NCI-H2196 treated with DMSO at 0.1 percent for 48 hours (cell line): ENCODE data around the gene DLX2.
"Not testable (repeated sequence)": the region's sequence is repeated elsewhere in the genome, so short reads cannot be mapped to it uniquely, and the experiment has no call there.

Experiments
- DNase-seq: peaks from one replicate; lab custom pipeline; 2025; ENCODE audit not compliant: unreplicated experiment; lab: John Stamatoyannopoulos, UW

The DLX2 gene

DNA sequence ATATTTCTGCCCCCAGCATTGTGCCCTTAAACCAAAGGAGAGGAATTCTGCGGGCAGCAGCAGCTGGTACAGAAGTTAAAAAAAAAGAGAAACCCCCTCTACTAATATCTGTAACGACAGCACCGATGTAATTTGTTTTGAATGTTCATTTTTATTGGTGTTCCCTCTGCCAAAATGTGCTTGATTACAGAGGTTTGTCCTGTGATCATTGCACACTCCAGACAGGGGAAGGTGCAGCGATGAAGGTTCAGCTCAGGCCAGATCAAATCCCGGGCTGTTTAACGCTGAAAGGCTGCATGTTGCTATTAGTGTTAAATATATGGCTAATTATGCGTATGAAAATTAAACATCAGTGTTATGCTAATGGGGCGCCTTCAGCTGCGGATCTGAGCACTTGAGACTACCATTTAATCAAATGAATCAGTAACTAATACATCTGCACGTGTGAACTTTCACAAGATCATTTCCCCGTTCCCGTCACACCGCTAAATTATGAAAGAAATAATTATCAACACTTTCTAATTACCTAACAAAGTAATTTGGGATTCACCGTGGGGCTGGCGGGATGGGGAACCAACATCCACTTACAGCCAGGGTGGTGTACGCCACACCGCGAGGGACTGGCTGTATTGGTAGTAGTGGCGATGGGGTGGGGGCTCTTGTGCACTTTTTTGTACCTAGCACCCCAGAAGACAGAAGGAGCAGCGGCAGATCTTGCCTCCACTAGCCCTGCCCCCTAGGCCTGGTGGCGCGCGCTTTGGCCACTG is 18.9 kb downstream of the DLX2 start:
- no peak for DNase-seq

DNA sequence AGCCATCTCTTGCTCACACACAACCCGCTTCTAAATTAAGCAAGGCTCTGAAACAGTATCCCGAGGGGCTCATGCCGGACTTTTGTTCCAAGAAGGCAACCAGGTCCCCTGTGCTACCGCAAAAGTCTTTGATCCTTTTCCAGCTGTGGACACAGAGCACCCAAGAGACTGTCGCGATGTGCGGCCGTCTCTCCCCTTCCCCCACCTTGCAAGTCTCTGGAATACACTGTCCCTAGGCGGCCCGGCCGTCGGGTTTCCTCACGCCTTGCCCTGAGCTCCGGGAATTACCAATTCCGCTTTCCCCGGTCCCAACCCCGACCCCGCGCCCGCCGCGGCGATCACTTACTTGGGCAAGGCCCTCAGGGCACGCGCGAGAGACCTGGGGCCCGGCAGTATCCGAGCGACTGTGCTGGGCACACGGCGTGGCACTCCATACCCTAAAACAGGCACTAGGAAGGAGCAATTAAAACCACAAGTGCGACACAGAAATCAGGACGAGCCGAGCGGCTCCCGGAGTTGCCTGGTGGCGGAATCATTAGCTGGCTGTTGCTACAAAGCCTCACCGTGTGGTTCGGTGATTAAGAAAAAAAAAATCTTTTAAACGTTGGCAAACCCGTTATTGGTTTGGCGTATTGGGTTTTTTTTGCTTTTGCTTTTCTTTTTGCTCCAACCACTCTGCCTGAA is 19.6 kb downstream of the DLX2 start:
- no peak for DNase-seq

- no peak for DNase-seq
Observed at GRCh38 chr2:172082105-172082943, 20.4 kb downstream of the DLX2 start.

GRCh38 chr2:172081221-172082022 is 21.3 kb downstream of the DLX2 start:
- DNase-seq, result no peak

DNA sequence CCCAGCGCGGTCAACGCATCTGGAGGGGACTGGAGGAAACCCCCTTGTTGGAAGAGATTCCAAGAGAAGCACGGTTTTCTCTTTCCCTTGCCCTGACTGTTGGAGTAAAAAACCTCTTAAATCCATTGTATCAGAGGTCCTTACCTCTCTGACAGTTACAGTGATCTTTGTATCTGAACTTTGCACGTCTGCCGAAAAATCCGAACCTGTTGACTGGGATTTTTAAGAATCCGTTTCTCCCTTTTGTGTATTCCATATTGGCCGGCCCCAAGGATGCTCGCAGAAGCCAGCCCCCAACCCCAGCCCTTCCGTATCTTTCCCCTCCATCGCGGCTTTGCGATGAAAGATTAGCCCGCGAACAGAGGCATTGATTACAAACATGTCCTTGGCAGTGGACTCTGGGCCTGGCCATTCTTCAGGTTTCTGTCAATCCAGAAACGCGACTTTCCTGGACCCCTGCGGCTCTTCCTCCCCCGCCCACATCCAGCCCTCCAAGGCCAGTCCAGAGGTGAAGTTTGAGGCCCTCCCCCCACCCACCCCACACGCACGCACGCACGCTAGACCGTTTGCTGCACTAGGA is 22.0 kb downstream of the DLX2 start:
- DNase-seq, result no peak

- DNase-seq, result no peak
Observed at GRCh38 chr2:172079838-172080640, 22.7 kb downstream of the DLX2 start.

GRCh38 chr2:172079416-172079815 is 23.3 kb downstream of the DLX2 start:
- DNase-seq, result no peak

DNA sequence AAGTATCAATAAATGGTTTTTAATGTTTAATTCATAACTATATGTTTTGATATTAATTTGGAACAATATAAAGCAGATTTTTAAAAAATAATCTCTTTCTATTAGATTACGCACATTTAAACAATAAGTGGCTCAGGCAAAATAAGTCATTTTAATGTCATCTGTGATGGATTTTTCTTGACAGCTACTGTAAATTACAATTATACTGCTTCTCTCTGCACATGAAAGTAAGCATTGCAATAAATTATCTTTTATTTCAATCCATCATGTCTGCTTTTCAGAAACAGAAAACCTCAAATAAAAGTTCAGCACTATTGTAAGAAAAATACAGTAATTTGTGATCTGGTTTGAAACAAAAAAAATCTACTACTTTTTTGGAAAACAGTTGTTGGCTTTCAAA is 28.4 kb downstream of the DLX2 start:
- DNase-seq, result no peak

GRCh38 chr2:172073518-172073917 is 29.2 kb downstream of the DLX2 start:
- no peak for DNase-seq

GRCh38 chr2:172072706-172073105 is 30.0 kb downstream of the DLX2 start:
- DNase-seq, result no peak

DNA sequence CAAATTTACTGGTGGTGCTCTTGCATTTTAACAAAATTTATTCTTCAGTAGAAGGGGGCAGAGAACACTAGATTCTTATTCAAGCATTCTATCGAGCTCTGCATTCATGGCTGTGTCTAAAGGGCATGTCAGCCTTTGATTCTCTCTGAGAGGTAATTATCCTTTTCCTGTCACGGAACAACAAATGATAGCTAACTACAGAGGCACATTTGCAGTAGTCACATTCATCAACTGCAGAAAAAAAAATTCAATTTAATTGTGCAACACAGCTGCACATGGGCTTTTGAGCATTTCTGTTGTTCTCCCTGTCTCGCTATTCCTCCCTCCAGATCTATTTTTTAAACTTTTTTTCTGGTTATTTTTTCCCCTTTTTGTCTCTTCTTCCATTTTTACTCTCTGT is 30.4 kb downstream of the DLX2 start:
- DNase-seq, result no peak

DNA sequence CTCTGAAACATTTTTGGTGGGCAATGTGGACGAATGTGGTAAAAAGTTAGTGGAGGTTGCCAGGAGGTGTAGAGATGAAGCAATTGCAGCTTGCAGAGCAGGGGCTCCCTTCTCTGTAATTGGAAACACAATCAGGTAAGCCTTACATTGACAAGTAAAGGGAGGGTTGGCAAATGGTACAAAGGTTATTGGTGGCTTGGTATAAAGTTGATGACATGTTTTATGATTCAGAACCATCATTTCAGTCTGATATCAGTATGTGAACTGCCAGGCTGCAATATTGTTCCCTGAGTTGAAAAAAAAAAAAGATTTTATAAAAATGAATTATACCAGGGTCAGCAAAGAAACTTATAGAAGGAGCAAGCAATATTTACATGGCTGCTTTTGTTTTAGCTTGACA is 31.8 kb downstream of the DLX2 start:
- no peak for DNase-seq

DNA sequence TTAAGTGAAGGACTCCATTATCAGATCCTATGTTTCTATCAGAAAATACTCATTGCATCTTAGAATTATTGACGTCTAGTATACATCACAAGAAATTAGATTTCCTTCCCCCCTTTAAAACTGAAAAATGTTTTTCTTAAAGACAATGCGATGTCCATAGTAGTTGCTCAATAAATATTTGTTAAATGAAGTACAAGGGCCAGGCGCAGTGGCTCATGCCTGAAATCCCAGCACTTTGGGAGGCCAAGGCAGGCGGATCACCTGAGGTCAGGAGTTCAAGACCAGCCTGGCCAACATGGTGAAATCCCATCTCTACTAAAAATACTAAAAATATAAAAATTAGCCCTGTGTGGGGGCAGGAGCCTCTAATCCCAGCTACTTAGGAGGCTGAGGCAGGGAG is 34.8 kb downstream of the DLX2 start:
- DNase-seq, result not testable (repeated sequence)

- no peak for DNase-seq
Observed at GRCh38 chr2:172066394-172066886, 36.3 kb downstream of the DLX2 start.

DNA sequence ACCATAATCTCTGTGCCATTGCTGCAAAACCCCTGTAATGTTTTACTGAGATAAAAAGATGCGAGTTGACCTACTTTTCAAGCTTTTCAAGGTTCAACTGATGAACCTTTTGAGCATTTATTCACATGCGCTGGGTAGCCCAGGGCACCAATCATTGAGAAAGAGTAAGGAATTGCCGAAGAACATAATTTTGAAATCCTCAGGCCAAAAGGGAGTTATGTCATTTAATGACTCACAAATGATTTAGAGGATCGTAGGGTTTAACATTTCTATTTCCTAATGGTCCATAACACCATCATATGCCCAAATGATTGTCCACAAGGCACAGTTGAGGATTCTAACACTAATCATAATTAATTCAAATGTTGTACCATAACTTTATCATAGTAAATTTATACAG is 37.6 kb downstream of the DLX2 start:
- no peak for DNase-seq

- no peak for DNase-seq
Observed at GRCh38 chr2:172063446-172063845, 39.3 kb downstream of the DLX2 start.

GRCh38 chr2:172062402-172063004 is 40.2 kb downstream of the DLX2 start:
- no peak for DNase-seq

GRCh38 chr2:172060118-172060517 is 42.6 kb downstream of the DLX2 start:
- DNase-seq, result not testable (repeated sequence)

DNA sequence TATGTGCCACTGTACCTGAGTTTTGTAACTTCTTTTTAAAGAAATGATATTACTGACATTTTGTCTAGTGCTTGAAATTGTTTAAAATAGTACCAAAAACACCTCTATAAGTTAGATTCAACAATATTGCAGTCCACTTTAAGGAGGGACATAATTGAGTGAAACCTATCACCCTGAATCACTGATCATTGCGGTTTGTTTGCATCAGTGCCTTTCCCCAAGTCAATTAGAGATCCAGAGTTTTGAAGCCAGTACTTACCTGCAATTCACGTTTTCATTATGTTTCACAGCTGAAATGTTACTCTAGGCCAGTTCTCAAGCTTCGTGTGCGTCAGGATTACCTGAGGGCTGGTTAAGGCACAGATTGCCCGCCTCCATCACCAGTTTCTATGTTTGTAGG is 44.0 kb downstream of the DLX2 start:
- no peak for DNase-seq
